Mucosa of gallbladder (tissue), 1 donor: ENCODE data around the gene HSPB6. TPM values are rescaled to one million over a fixed set of nuclear protein-coding genes. Genes with fewer than 3 reads are reported as not detected.
"Not testable (repeated sequence)": the region's sequence is repeated elsewhere in the genome, so short reads cannot be mapped to it uniquely, and the experiment has no call there.

Source experiments
- DNase-seq: peaks from one replicate; pipeline ENCODE4 v3.0.0-alpha.2; 2020; ENCODE audit warnings: low spot score
- total RNA-seq: library from RNA; stranded (reverse); gene quantifications from one replicate; pipeline ENCODE4 v1.2.1, GENCODE V29; 2021
- donor health status: DM: no; HTN: no; CAD: no.

The HSPB6 gene
- 654 TPM for total RNA-seq

- peak; percentile 65 for DNase-seq
Measured at GRCh38 chr19:35756377-35757230, at the start of gene HSPB6. TSS of gene HSPB6 (minus strand) at chr19:35757029. CDS start at chr19:35757008, 21 bp downstream.

- DNase-seq: no peak
Measured at GRCh38 chr19:35806597-35806996, 49.8 kb upstream of the HSPB6 start.

GRCh38 chr19:35805526-35806102 lies 48.8 kb upstream of the HSPB6 start:
- no peak for DNase-seq

GRCh38 chr19:35801828-35802227 lies 45.0 kb upstream of the HSPB6 start:
- DNase-seq: no peak

GRCh38 chr19:35797663-35798062 lies 40.8 kb upstream of the HSPB6 start:
- DNase-seq: no peak

GRCh38 chr19:35796645-35797542 lies 40.1 kb upstream of the HSPB6 start:
- DNase-seq: no peak

GRCh38 chr19:35795564-35795963 lies 38.7 kb upstream of the HSPB6 start:
- DNase-seq: not testable (repeated sequence)

GRCh38 chr19:35793381-35794165 lies 36.7 kb upstream of the HSPB6 start:
- DNase-seq: no peak

GRCh38 chr19:35792888-35793287 lies 36.1 kb upstream of the HSPB6 start:
- DNase-seq: no peak

GRCh38 chr19:35792312-35792711 lies 35.5 kb upstream of the HSPB6 start:
- DNase-seq: no peak

GRCh38 chr19:35791814-35792279 lies 35.0 kb upstream of the HSPB6 start:
- DNase-seq: no peak

GRCh38 chr19:35790981-35791813 lies 34.4 kb upstream of the HSPB6 start:
- no peak for DNase-seq

- no peak for DNase-seq
Measured at GRCh38 chr19:35789978-35790944, 33.4 kb upstream of the HSPB6 start.

GRCh38 chr19:35789195-35789977 lies 32.6 kb upstream of the HSPB6 start:
- DNase-seq: no peak

- no peak for DNase-seq
Measured at GRCh38 chr19:35788205-35788960, 31.6 kb upstream of the HSPB6 start.

- DNase-seq: no peak
Measured at GRCh38 chr19:35787227-35787799, 30.5 kb upstream of the HSPB6 start.
